ENCODE data around the gene CHPT1. TPM values are rescaled to one million over a fixed set of nuclear protein-coding genes. Genes with fewer than 3 reads are reported as not detected.

Gene CHPT1
- total and polyA plus RNA-seq, 3 experiments from 2014 or later: 29.1 to 43.2 (median 29.2) TPM

- ChIA-PET CTCF (no interaction called here), POLR2A (no interaction called here)
- no peaks in the 10 kb centered on the region for H3K9me3 Mint-ChIP-seq
- peaks cover 0 to 24% (median 7%) of the 10 kb centered on the region in 3 donors for H3K36me3 Mint-ChIP-seq
- Histone ChIP-seq H3K9me3 (ENCODE audit: low read length) (no peaks in the 10 kb centered on the region), H3K4me1 (ENCODE audit: insufficient read depth, low read length) (no peaks in the 10 kb centered on the region), H3K4me3 (ENCODE audit: low read length) (no peak within 1 kb of the TSS), H3K27ac (ENCODE audit: low read depth, low read length) (no peak within 1 kb of the TSS), H3K27me3 (ENCODE audit: insufficient read depth, low read length, poor library complexity, severe bottlenecking) (no peaks in the 10 kb centered on the region), H3K36me3 (ENCODE audit: insufficient read depth, low read length) (no peaks in the 10 kb centered on the region)
- peaks cover 15 to 16% (median 15%) of the 10 kb centered on the region in 3 donors for H3K4me1 Mint-ChIP-seq
- no peaks in the 10 kb centered on the region for H3K27me3 Mint-ChIP-seq
- no peak for DNase-seq
- H3K4me3 Mint-ChIP-seq: no peak within 1 kb of the TSS
- no peak within 1 kb of the TSS for H3K27ac Mint-ChIP-seq
Observed at GRCh38 chr12:101738920-101739665, 41.7 kb downstream of the CHPT1 start, which contains the start of gene SYCP3. SYCP3 (minus strand) TSS chr12:101739462; CDS start chr12:101737935, 1,527 bp downstream.

DNA sequence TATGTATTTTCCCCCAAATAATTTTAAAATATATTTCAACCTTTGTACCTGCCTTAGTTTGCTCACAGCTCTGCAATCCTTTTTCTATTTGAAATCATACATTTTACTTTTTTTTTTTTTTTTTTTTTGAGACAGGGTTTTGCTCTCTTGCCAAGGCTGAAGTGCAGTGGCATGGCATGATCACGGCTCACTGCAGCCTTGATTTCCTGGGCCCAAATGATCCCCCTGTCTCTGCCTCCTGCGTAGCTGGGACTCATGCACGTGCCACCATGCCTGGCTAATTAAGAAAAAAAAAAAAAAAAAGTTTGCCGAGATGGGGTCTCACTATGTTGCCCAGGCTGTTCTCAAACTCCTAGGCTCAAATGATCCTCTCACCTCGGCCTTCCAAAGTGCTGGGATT is 43.1 kb downstream of the CHPT1 start:
- ChIA-PET POLR2A (no interaction called here), CTCF (no interaction called here)
- Mint-ChIP-seq H3K9me3 (no peaks in the 10 kb centered on the region), H3K27ac (no peak overlapping the region), H3K36me3 (peaks cover 0 to 38% (median 16%) of the 10 kb centered on the region in 3 donors), H3K27me3 (no peaks in the 10 kb centered on the region), H3K4me3 (no peak overlapping the region), H3K4me1 (peaks cover 18 to 24% (median 24%) of the 10 kb centered on the region in 3 donors)
- Histone ChIP-seq H3K4me1 (ENCODE audit: insufficient read depth, low read length) (no peaks in the 10 kb centered on the region), H3K27ac (ENCODE audit: low read depth, low read length) (no peak overlapping the region), H3K27me3 (ENCODE audit: insufficient read depth, low read length, poor library complexity, severe bottlenecking) (no peaks in the 10 kb centered on the region), H3K4me3 (ENCODE audit: low read length) (no peak overlapping the region), H3K36me3 (ENCODE audit: insufficient read depth, low read length) (no peaks in the 10 kb centered on the region), H3K9me3 (ENCODE audit: low read length) (no peaks in the 10 kb centered on the region)
- DNase-seq: no peak

DNA sequence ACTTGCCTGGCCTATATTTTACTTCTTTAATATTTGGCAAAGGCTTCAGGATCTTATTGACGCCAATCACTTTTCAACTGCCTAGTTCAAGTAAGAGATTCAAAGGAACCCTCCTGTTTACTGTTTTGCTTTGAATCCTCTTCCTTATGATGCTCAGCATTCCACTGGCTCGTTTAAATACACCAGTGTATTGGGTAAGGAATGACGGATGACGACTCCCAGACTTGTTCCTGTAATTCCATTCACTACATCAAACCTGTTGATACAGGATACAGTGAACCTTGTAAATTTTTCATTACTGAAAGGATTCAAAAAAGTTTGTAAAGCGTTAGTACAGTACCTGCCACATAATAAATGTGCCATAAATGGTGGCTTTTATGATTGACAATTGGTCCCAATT is 43.5 kb downstream of the CHPT1 start:
- Mint-ChIP-seq H3K27me3 (no peaks in the 10 kb centered on the region), H3K9me3 (no peaks in the 10 kb centered on the region), H3K4me1 (peaks cover 18 to 24% (median 24%) of the 10 kb centered on the region in 3 donors), H3K27ac (peak overlapping the region in 1 of 8 donors; percentile 8), H3K4me3 (no peak overlapping the region), H3K36me3 (peaks cover 0 to 40% (median 16%) of the 10 kb centered on the region in 3 donors)
- H3K9me3 ChIP-seq (ENCODE audit: low read length): no peaks in the 10 kb centered on the region
- no peak overlapping the region for H3K27ac ChIP-seq (ENCODE audit: low read depth, low read length)
- DNase-seq: no peak
- CTCF ChIA-PET: no interaction called here
- H3K36me3 ChIP-seq (ENCODE audit: insufficient read depth, low read length): no peaks in the 10 kb centered on the region
- no peaks in the 10 kb centered on the region for H3K27me3 ChIP-seq (ENCODE audit: insufficient read depth, low read length, poor library complexity, severe bottlenecking)
- no peak overlapping the region for H3K4me3 ChIP-seq (ENCODE audit: low read length)
- POLR2A ChIA-PET: no interaction called here
- H3K4me1 ChIP-seq (ENCODE audit: insufficient read depth, low read length): no peaks in the 10 kb centered on the region

- Histone ChIP-seq H3K27ac (ENCODE audit: low read depth, low read length) (no peak overlapping the region), H3K4me1 (ENCODE audit: insufficient read depth, low read length) (no peaks in the 10 kb centered on the region), H3K4me3 (ENCODE audit: low read length) (no peak overlapping the region), H3K36me3 (ENCODE audit: insufficient read depth, low read length) (peaks cover 9% of the 10 kb centered on the region), H3K9me3 (ENCODE audit: low read length) (no peaks in the 10 kb centered on the region), H3K27me3 (ENCODE audit: insufficient read depth, low read length, poor library complexity, severe bottlenecking) (no peaks in the 10 kb centered on the region)
- ChIA-PET POLR2A (no interaction called here), CTCF (no interaction called here)
- peaks cover 18 to 24% (median 24%) of the 10 kb centered on the region in 3 donors for H3K4me1 Mint-ChIP-seq
- H3K36me3 Mint-ChIP-seq: peaks cover 0 to 51% (median 29%) of the 10 kb centered on the region in 3 donors
- no peaks in the 10 kb centered on the region for H3K27me3 Mint-ChIP-seq
- H3K27ac Mint-ChIP-seq: peak overlapping the region; percentile 58 to 90 (median 76)
- DNase-seq: no peak
- H3K4me3 Mint-ChIP-seq: no peak overlapping the region
- no peaks in the 10 kb centered on the region for H3K9me3 Mint-ChIP-seq
Observed at GRCh38 chr12:101743242-101743641, 45.8 kb downstream of the CHPT1 start.

DNA sequence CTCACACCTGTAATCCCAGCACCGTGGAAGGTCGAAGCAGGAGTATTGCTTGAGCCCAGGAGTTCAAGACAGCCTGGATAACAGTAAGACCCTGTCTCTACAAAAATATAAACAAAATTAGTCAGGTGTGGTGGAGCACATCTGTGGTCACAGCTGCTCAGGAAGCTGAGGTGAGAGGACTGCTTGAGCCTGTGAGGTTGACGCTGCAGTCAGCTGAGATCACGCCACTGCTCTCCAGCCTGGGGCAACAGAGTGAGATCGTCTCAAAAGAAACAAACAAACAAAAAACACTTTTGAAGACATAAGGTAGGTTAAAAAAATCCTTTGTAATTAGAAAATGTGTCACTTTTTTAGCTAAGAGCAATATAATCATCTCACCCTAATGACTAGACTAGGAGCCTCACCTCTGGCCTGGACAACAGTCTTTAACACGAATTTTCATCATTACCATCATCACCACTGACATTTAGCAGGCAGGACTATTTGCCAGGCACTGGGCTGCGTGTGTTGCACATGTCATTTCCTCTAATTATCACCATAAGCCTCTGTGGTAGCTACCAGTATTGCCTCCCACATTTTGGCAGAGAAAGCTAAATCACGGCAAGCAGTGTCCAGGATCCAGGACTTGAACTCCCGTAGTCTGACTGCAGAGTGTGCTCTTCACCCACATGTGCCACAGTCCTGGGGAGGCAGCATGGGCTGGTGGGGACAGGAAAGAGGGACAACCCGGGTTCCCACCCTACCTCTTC is 46.5 kb downstream of the CHPT1 start:
- H3K27me3 ChIP-seq (ENCODE audit: insufficient read depth, low read length, poor library complexity, severe bottlenecking): no peaks in the 10 kb centered on the region
- H3K4me1 ChIP-seq (ENCODE audit: insufficient read depth, low read length): no peaks in the 10 kb centered on the region
- ChIA-PET POLR2A (interaction anchor here (0.6 to 1.2 kb wide), 2 partner anchors 15 to 45 kb away, joined by 3 to 6 read pairs; no protein-coding TSS in a partner anchor), CTCF (no interaction called here)
- Mint-ChIP-seq H3K9me3 (no peaks in the 10 kb centered on the region), H3K27ac (peak overlapping the region; percentile 58 to 90 (median 76)), H3K36me3 (peaks cover 0 to 54% (median 32%) of the 10 kb centered on the region in 3 donors), H3K27me3 (no peaks in the 10 kb centered on the region), H3K4me3 (peak overlapping the region in 1 of 7 donors; percentile 42), H3K4me1 (peaks cover 18 to 24% (median 24%) of the 10 kb centered on the region in 3 donors)
- H3K4me3 ChIP-seq (ENCODE audit: low read length): no peak overlapping the region
- no peak overlapping the region for H3K27ac ChIP-seq (ENCODE audit: low read depth, low read length)
- peak in 2 of 5 donors; percentile 51 to 62 for DNase-seq
- H3K36me3 ChIP-seq (ENCODE audit: insufficient read depth, low read length): peaks cover 10% of the 10 kb centered on the region
- no peaks in the 10 kb centered on the region for H3K9me3 ChIP-seq (ENCODE audit: low read length)

DNA sequence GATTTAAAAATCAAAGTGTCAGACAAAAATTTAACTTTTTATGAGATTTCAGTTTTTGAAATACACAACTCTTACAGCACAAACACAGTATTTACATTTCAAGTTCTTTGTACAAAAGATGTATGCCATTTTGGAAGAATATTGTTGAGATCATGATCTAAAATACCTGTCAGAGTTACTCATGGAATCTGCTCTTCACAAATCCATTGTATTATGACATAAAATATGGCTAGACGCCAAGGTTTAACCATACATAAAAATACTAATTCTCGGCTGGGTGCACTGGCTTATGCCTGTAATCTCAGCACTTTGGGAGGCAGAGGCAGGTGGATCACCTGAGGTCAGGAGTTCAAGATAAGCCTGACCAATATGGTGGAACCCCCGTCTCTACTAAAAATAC is 48.0 kb downstream of the CHPT1 start:
- H3K36me3 ChIP-seq (ENCODE audit: insufficient read depth, low read length): peaks cover 10% of the 10 kb centered on the region
- Mint-ChIP-seq H3K4me3 (no peak overlapping the region), H3K9me3 (no peaks in the 10 kb centered on the region), H3K27ac (peak overlapping the region in 3 of 8 donors; percentile 59 to 77 (median 76)), H3K27me3 (no peaks in the 10 kb centered on the region), H3K36me3 (peaks cover 5 to 67% (median 41%) of the 10 kb centered on the region in 3 donors), H3K4me1 (peaks cover 18 to 24% (median 24%) of the 10 kb centered on the region in 3 donors)
- CTCF ChIA-PET: no interaction called here
- H3K27ac ChIP-seq (ENCODE audit: low read depth, low read length): no peak overlapping the region
- DNase-seq: no peak
- POLR2A ChIA-PET: interaction anchor here (0.6 kb wide), 1 partner anchor 13 kb away, joined by 3 read pairs; no protein-coding TSS in a partner anchor
- H3K27me3 ChIP-seq (ENCODE audit: insufficient read depth, low read length, poor library complexity, severe bottlenecking): no peaks in the 10 kb centered on the region
- no peaks in the 10 kb centered on the region for H3K9me3 ChIP-seq (ENCODE audit: low read length)
- H3K4me1 ChIP-seq (ENCODE audit: insufficient read depth, low read length): no peaks in the 10 kb centered on the region
- no peak overlapping the region for H3K4me3 ChIP-seq (ENCODE audit: low read length)

GRCh38 chr12:101746196-101746595 is 48.8 kb downstream of the CHPT1 start:
- ChIA-PET POLR2A (interaction anchor here (0.5 kb wide), 1 partner anchor 70 kb away, joined by 9 read pairs; no protein-coding TSS in a partner anchor), CTCF (interaction anchor here (1.6 kb wide), 1 partner anchor 11 kb away, joined by 5 read pairs; no protein-coding TSS in a partner anchor)
- Histone ChIP-seq H3K27ac (ENCODE audit: low read depth, low read length) (no peak overlapping the region), H3K36me3 (ENCODE audit: insufficient read depth, low read length) (peaks cover 10% of the 10 kb centered on the region), H3K4me3 (ENCODE audit: low read length) (no peak overlapping the region), H3K9me3 (ENCODE audit: low read length) (no peaks in the 10 kb centered on the region), H3K27me3 (ENCODE audit: insufficient read depth, low read length, poor library complexity, severe bottlenecking) (no peaks in the 10 kb centered on the region), H3K4me1 (ENCODE audit: insufficient read depth, low read length) (no peaks in the 10 kb centered on the region)
- H3K4me3 Mint-ChIP-seq: no peak overlapping the region
- H3K36me3 Mint-ChIP-seq: peaks cover 5 to 74% (median 43%) of the 10 kb centered on the region in 3 donors
- H3K27me3 Mint-ChIP-seq: no peaks in the 10 kb centered on the region
- peaks cover 18 to 24% (median 24%) of the 10 kb centered on the region in 3 donors for H3K4me1 Mint-ChIP-seq
- H3K9me3 Mint-ChIP-seq: no peaks in the 10 kb centered on the region
- H3K27ac Mint-ChIP-seq: no peak overlapping the region
- DNase-seq: no peak

DNA sequence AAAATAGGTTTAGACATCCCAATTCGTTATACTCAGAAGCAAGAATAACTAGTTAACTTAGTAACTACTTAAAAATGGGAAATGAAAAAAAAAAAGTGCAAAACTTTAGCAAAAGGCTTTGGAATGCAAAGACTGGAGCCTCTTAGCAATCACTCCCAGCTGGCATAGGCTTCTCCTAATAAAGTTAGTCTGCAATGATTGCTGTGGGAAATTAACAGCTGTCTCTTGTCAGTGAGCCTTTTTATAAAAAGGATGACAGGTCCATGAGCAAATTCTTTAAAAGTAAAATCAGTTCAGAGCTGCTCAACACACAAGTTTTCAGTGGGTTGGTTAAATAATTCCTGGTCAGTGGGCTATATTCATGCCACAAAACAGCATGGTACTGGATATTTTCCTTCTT is 49.2 kb downstream of the CHPT1 start:
- Histone ChIP-seq H3K9me3 (ENCODE audit: low read length) (no peaks in the 10 kb centered on the region), H3K36me3 (ENCODE audit: insufficient read depth, low read length) (peaks cover 10% of the 10 kb centered on the region), H3K4me1 (ENCODE audit: insufficient read depth, low read length) (no peaks in the 10 kb centered on the region), H3K27me3 (ENCODE audit: insufficient read depth, low read length, poor library complexity, severe bottlenecking) (no peaks in the 10 kb centered on the region), H3K27ac (ENCODE audit: low read depth, low read length) (no peak overlapping the region), H3K4me3 (ENCODE audit: low read length) (no peak overlapping the region)
- no peak overlapping the region for H3K4me3 Mint-ChIP-seq
- POLR2A ChIA-PET: no interaction called here
- peak overlapping the region in 3 of 8 donors; percentile 27 to 64 (median 62) for H3K27ac Mint-ChIP-seq
- no peaks in the 10 kb centered on the region for H3K27me3 Mint-ChIP-seq
- H3K4me1 Mint-ChIP-seq: peaks cover 18 to 24% (median 24%) of the 10 kb centered on the region in 3 donors
- peaks cover 5 to 79% (median 43%) of the 10 kb centered on the region in 3 donors for H3K36me3 Mint-ChIP-seq
- CTCF ChIA-PET: interaction anchor here (0.7 to 1.6 kb wide), 2 partner anchors 11 to 27 kb away, joined by 3 to 5 read pairs; no protein-coding TSS in a partner anchor
- DNase-seq: no peak
- no peaks in the 10 kb centered on the region for H3K9me3 Mint-ChIP-seq
